Measurements from ENCODE around the gene ATR.

- TF ChIP-seq CTCF (IDR thresholded peaks at IDR 0.05; ENCODE audit: low read depth, low read length) (no peak), POLR2A (IDR thresholded peaks at IDR 0.05; ENCODE audit: extremely low read depth, insufficient read length) (no peak), MAX (IDR thresholded peaks at IDR 0.05; ENCODE audit: low read depth, low read length) (no peak), MYC (IDR thresholded peaks at IDR 0.05; ENCODE audit: low read depth, low read length) (no peak)
Measured at GRCh38 chr3:142601713-142602112, 23.2 kb upstream of the ATR start.
